GM12872 (cell line): ENCODE measurements around the gene VPS26B.

Source experiments
- CTCF ChIP-seq: IDR thresholded peaks from 3 replicates; pipeline ENCODE4 v1.5.1; 2011; ENCODE audit warnings: low read depth, mild to moderate bottlenecking, low read length, moderate library complexity; ENCODE audit not compliant: insufficient read depth

VPS26B gene

GRCh38 chr11:134235399-134235798 lies 10.9 kb downstream of the VPS26B start:
- no peak for TF ChIP-seq CTCF

GRCh38 chr11:134236834-134237556 lies 12.5 kb downstream of the VPS26B start:
- no peak for TF ChIP-seq CTCF

GRCh38 chr11:134237557-134237922 lies 13.1 kb downstream of the VPS26B start:
- no peak for TF ChIP-seq CTCF

GRCh38 chr11:134238956-134239355 lies 14.5 kb downstream of the VPS26B start:
- TF ChIP-seq CTCF, result no peak

- no peak for TF ChIP-seq CTCF
These were observed 16.1 kb downstream of the VPS26B start for GRCh38 chr11:134240592-134240991.

GRCh38 chr11:134242376-134242775 lies 17.9 kb downstream of the VPS26B start:
- TF ChIP-seq CTCF, result no peak

GRCh38 chr11:134243913-134244312 lies 19.4 kb downstream of the VPS26B start:
- TF ChIP-seq CTCF, result no peak

GRCh38 chr11:134244593-134244992 lies 20.1 kb downstream of the VPS26B start:
- TF ChIP-seq CTCF, result peak; percentile 76
